ENCODE results near the gene NIPA2.

NIPA2 gene

GRCh38 chr15:22878103-22878502 is 39.6 kb downstream of the NIPA2 start:
- no peak for DNase-seq

- DNase-seq, result no peak
These were observed 41.9 kb downstream of the NIPA2 start for GRCh38 chr15:22880068-22880980.

GRCh38 chr15:22880981-22881738 is 42.7 kb downstream of the NIPA2 start:
- DNase-seq, result no peak

- DNase-seq, result no peak
These were observed 43.4 kb downstream of the NIPA2 start for GRCh38 chr15:22881739-22882440.

GRCh38 chr15:22883196-22883595 is 44.7 kb downstream of the NIPA2 start:
- DNase-seq, result no peak

- peak in 1 of 2 donors; percentile 18 for DNase-seq
These were observed 45.9 kb downstream of the NIPA2 start for GRCh38 chr15:22884344-22884743.

GRCh38 chr15:22885120-22885519 is 46.7 kb downstream of the NIPA2 start:
- no peak for DNase-seq

GRCh38 chr15:22887157-22887951 is 48.9 kb downstream of the NIPA2 start:
- no peak for DNase-seq

- DNase-seq, result no peak
These were observed 49.8 kb downstream of the NIPA2 start for GRCh38 chr15:22888120-22888859.

GRCh38 chr15:22889146-22889818 is 50.8 kb downstream of the NIPA2 start:
- no peak for DNase-seq

- no peak for DNase-seq
These were observed 51.8 kb downstream of the NIPA2 start for GRCh38 chr15:22890296-22890695.

GRCh38 chr15:22891426-22892210 is 53.2 kb downstream of the NIPA2 start:
- DNase-seq, result no peak

- DNase-seq, result no peak
These were observed 53.9 kb downstream of the NIPA2 start for GRCh38 chr15:22892333-22892732.

GRCh38 chr15:22893081-22893480 is 54.6 kb downstream of the NIPA2 start:
- DNase-seq, result no peak

GRCh38 chr15:22893881-22894280 is 55.4 kb downstream of the NIPA2 start:
- DNase-seq, result no peak

GRCh38 chr15:22895465-22896190 is 57.2 kb downstream of the NIPA2 start:
- DNase-seq, result no peak

GRCh38 chr15:22902046-22902445 is 63.6 kb downstream of the NIPA2 start:
- no peak for DNase-seq

GRCh38 chr15:22902578-22902977 is 64.1 kb downstream of the NIPA2 start:
- DNase-seq, result no peak

- DNase-seq, result no peak
These were observed 64.5 kb downstream of the NIPA2 start for GRCh38 chr15:22902981-22903380.

GRCh38 chr15:22903427-22903826 is 65.0 kb downstream of the NIPA2 start:
- DNase-seq, result no peak

Measured in CD4-positive, alpha-beta T cell treated with Interferon alpha-2 for 1 hour (primary cell).